ENCODE measurements around the gene MEDAG. TPM values are rescaled to one million over a fixed set of nuclear protein-coding genes. Genes with fewer than 3 reads are reported as not detected.

The MEDAG gene
- total RNA-seq, 1 experiment from 2014 or later: 0.67 TPM

GRCh38 chr13:30869491-30869890, 36.6 kb upstream of the MEDAG start:
- TF ChIP-seq CTCF (IDR thresholded peaks at IDR 0.05) (no peak), TCF7L2 (IDR thresholded peaks at IDR 0.05; ENCODE audit: low read depth, low read length) (no peak), POLR2AphosphoS5 (IDR thresholded peaks at IDR 0.05; ENCODE audit: low read depth, low read length) (no peak), REST (IDR thresholded peaks at IDR 0.05; ENCODE audit: insufficient read depth in 1 of 2, low read depth in 2 of 2, low read length in 1 of 2) (no peak), SIN3A (IDR thresholded peaks at IDR 0.05; ENCODE audit: borderline replicate concordance, insufficient read depth, low read depth, low read length) (no peak)
- Histone ChIP-seq H3K4me1 (ENCODE audit: control insufficient read depth, insufficient read depth, low read length) (peaks cover 23% of the 10 kb centered on the region), H3K36me3 (ENCODE audit: control insufficient read depth, insufficient read depth, low read length) (no peaks in the 10 kb centered on the region), H3K4me3 (ENCODE audit: low read depth in 2 of 2, low read length in 2 of 2) (no peak overlapping the region), H3K27me3 (ENCODE audit: control insufficient read depth, insufficient read depth, low read length) (no peaks in the 10 kb centered on the region), H3K27ac (ENCODE audit: low read length) (no peak overlapping the region), H3K9me3 (ENCODE audit: control insufficient read depth, insufficient read depth, low read depth, low read length) (no peaks in the 10 kb centered on the region)
- ChIA-PET CTCF (no interaction called here), POLR2A (interaction anchor here (0.6 kb wide), 1 partner anchor 39 kb away, joined by 13 read pairs; no protein-coding TSS in a partner anchor)
- DNase-seq (ENCODE audit: low read depth, low spot score) (no peak), ATAC-seq (no peak)
- intact Hi-C loops (cut with micrococcal nuclease; ENCODE audit: unreplicated experiment): no loop called here
- no TSS peak for BruUV-seq (replicated peaks)
- in situ Hi-C loops (cut with HindIII; ENCODE audit: low pct_unique_long_range_greater_than_20kb, low sequenced_read_pairs): no loop called here

GRCh38 chr13:30870049-30870884, 35.8 kb upstream of the MEDAG start:
- Histone ChIP-seq H3K9me3 (ENCODE audit: control insufficient read depth, insufficient read depth, low read depth, low read length) (no peaks in the 10 kb centered on the region), H3K36me3 (ENCODE audit: control insufficient read depth, insufficient read depth, low read length) (no peaks in the 10 kb centered on the region), H3K4me3 (ENCODE audit: low read depth in 2 of 2, low read length in 2 of 2) (no peak overlapping the region), H3K27ac (ENCODE audit: low read length) (peak overlapping the region; percentile 14; the same call in 1 of the 2 replicates), H3K4me1 (ENCODE audit: control insufficient read depth, insufficient read depth, low read length) (peaks cover 15% of the 10 kb centered on the region), H3K27me3 (ENCODE audit: control insufficient read depth, insufficient read depth, low read length) (no peaks in the 10 kb centered on the region)
- BruUV-seq (replicated peaks): no TSS peak
- DNase-seq (ENCODE audit: low read depth, low spot score) (no peak), ATAC-seq (peak; percentile 64)
- ChIA-PET CTCF (no interaction called here), POLR2A (no interaction called here)
- TF ChIP-seq CTCF (IDR thresholded peaks at IDR 0.05) (no peak), REST (IDR thresholded peaks at IDR 0.05; ENCODE audit: insufficient read depth in 1 of 2, low read depth in 2 of 2, low read length in 1 of 2) (no peak), POLR2AphosphoS5 (IDR thresholded peaks at IDR 0.05; ENCODE audit: low read depth, low read length) (no peak), SIN3A (IDR thresholded peaks at IDR 0.05; ENCODE audit: borderline replicate concordance, insufficient read depth, low read depth, low read length) (no peak), TCF7L2 (IDR thresholded peaks at IDR 0.05; ENCODE audit: low read depth, low read length) (no peak)
- in situ Hi-C loops (cut with HindIII; ENCODE audit: low pct_unique_long_range_greater_than_20kb, low sequenced_read_pairs) (no loop called here), intact Hi-C loops (cut with micrococcal nuclease; ENCODE audit: unreplicated experiment) (no loop called here)

All from Panc1 (cell line).